K562 (cell line): ENCODE data around the gene ELMOD1.

Experiments used
- CBX2 ChIP-seq: fragments of 200-600 bp; sonication (generic); IDR thresholded peaks from one replicate; pipeline ENCODE4 v1.6.1; 2012; ENCODE audit warnings: mild to moderate bottlenecking, low read length, inconsistent platforms; ENCODE audit not compliant: insufficient read depth, poor library complexity, severe bottlenecking
- EP300 ChIP-seq: IDR thresholded peaks from 2 replicates; pipeline ENCODE4 v1.6.1; 2012; ENCODE audit warnings: low read length, improper control_type of control experiment
- GTF2F1 ChIP-seq: IDR thresholded peaks from 2 replicates; pipeline ENCODE4 v1.6.1; 2011; ENCODE audit warnings: low read depth, low read length, improper control_type of control experiment
- REST ChIP-seq, 2 experiments: fragments of 450-650 bp; formaldehyde crosslinking in 1 of 2; IDR thresholded peaks; 2 replicates each; pipeline versions ENCODE4 v1.4.0 to v1.6.1; 2014 to 2020; ENCODE audit warnings: mild to moderate bottlenecking in 2 of 2, borderline replicate concordance in 1 of 2, low read depth in 1 of 2

DNA sequence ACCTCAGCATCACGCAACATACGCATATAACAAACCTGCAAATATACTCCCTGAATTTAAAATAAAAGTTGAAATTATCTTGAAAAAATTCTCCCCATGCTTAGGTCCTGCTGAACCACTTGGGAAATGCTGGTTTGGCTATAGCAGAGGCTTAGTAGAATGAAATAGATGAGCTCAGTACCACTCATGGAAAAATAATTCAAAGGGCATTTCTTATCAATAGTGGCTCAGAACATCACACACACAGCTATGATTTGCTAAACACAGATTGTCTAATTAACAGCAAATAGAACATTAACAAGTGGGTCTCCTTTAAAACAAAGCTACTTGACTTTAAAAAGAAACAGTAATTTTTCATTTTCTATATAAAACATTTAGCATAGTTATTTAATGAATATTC lies 21.5 kb downstream of the ELMOD1 start:
- TF ChIP-seq EP300 (no peak), GTF2F1 (no peak), REST (IDR thresholded peaks at IDR 0.05; ENCODE audit: borderline replicate concordance) (no peak), REST (CRISPR knock-in tag; IDR thresholded peaks at IDR 0.05; ENCODE audit: low read depth) (no peak), CBX2 (no peak)
